PC-3 (cell line): ENCODE measurements around the gene DAO.

ENCODE experiments used
- CTCF ChIP-seq: fragments of 300-600 bp; sonication (generic); conservative IDR thresholded peaks from 2 replicates; pipeline ENCODE4 v1.5.1; 2017; ENCODE audit warnings: antibody characterized with exemption, low read depth, mild to moderate bottlenecking, low read length
- EZH2 ChIP-seq: fragments of 300-600 bp; sonication (generic); IDR thresholded peaks from one replicate; pipeline ENCODE4 v1.6.1; 2017; ENCODE audit warnings: antibody characterized with exemption, mild to moderate bottlenecking, low read length; ENCODE audit not compliant: unreplicated experiment
- EZH2phosphoT487 ChIP-seq: fragments of 300-600 bp; sonication (generic); IDR thresholded peaks from 2 replicates; pipeline ENCODE4 v1.6.1; 2018; ENCODE audit warnings: mild to moderate bottlenecking, antibody characterized with exemption, low read length, borderline replicate concordance

DNA sequence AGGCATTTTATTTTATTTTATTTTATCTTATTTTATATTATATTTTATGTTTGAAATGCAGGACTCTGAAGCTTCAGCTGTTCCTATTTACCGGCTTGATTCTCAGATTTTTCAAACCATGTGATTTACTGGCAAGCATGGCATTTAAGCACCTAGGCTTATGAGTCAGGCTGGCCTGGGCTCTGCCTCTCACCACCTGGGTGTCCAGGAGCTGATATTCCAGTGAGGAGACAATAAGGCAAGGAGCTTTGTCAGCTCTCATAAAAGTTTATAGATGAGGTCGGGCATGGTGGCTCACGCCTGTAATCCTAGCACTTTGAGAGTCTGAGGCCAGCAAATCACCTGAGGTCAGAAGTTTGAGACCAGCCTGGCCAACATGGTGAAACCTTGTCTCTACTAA, 2.1 kb downstream of the DAO start:
- TF ChIP-seq CTCF (no peak), EZH2 (no peak), EZH2phosphoT487 (no peak)
